K562 (cell line): ENCODE data around the gene NIPAL4. TPM values are rescaled to one million over a fixed set of nuclear protein-coding genes. Genes with fewer than 3 reads are reported as not detected.

Source experiments
- ATAC-seq: fragments of 200-7000 bp; cut with Tn5 transposase; 3 replicates; pipeline ENCODE4 v1.9.1; 2020; ENCODE audit warnings: moderate library complexity
- BruUV-seq: library from RNA; stranded (reverse); fragments of 400-500 nt; replicated peaks from 2 replicates; lab custom pipeline; 2021; lab: Mats Ljungman, UMichigan
- CTCF ChIA-PET: fragments of 300-600 bp; formaldehyde crosslinking; extraction: SDS; loops from one replicate; lab custom pipeline; 2021; ENCODE audit warnings: low intra/inter-chr PET ratio; lab: Yijun Ruan, JAX
- POLR2A ChIA-PET: fragments of 300-600, 350-650 bp; sonication (Branson Sonifier 250); formaldehyde crosslinking; extraction: SDS; loops from one replicate; lab custom pipeline; 2021; ENCODE audit warnings: antibody characterized with exemption, inconsistent platforms; lab: Yijun Ruan, JAX
- DNase-seq, 4 experiments: peaks; one replicate each; pipeline versions ENCODE4 v3.0.0 to v3.0.0-alpha.2; 2011 to 2018; ENCODE audit warnings: low spot score in 3 of 4, mixed read lengths in 3 of 4; ENCODE audit errors: extremely low read depth in 1 of 4
- FAIRE-seq: peaks from 2 replicates; lab custom pipeline; 2011; peaks lifted over from hg19 to GRCh38; lab: Jason Lieb, UNC
- H2AFZ ChIP-seq: 2 replicates; pipeline ENCODE4 v1.6.0; 2011; ENCODE audit warnings: low read depth, low read length, control low read depth, inconsistent platforms
- H3K27ac ChIP-seq: fragments of 200-600 bp; 3 replicates; pipeline ENCODE4 v1.8.0; 2011; ENCODE audit warnings: low read depth, mild to moderate bottlenecking, control low read depth, inconsistent platforms, low read length, moderate library complexity, mixed read lengths; ENCODE audit errors: extremely low read depth
- H3K27me3 ChIP-seq, 2 experiments: fragments of 300-600 bp in 1 of 2; 2 replicates in 1 of 2; 3 replicates in 1 of 2; pipeline versions ENCODE4 v1.6.0 to v1.8.0; 2011; ENCODE audit warnings: inconsistent platforms in 2 of 2, low read length in 2 of 2, mild to moderate bottlenecking in 1 of 2, mixed read lengths in 1 of 2, moderate library complexity in 1 of 2; ENCODE audit not compliant: control insufficient read depth in 2 of 2, insufficient read depth in 2 of 2
- H3K36me3 ChIP-seq: fragments of 300-600 bp; 3 replicates; pipeline ENCODE4 v1.8.0; 2011; ENCODE audit warnings: mild to moderate bottlenecking, low read length, inconsistent platforms; ENCODE audit not compliant: control insufficient read depth, insufficient read depth
- H3K4me1 ChIP-seq, 2 experiments: fragments of 200-600 bp in 1 of 2; replicated peaks in 1 of 2; 2 replicates in 1 of 2; 3 replicates in 1 of 2; pipeline versions ENCODE4 v1.5.1 to v1.8.0; 2011; ENCODE audit warnings: inconsistent platforms in 2 of 2, low read length in 2 of 2, mild to moderate bottlenecking in 1 of 2, mixed read lengths in 1 of 2, moderate library complexity in 1 of 2; ENCODE audit not compliant: control insufficient read depth in 2 of 2, insufficient read depth in 2 of 2
- H3K4me2 ChIP-seq: 2 replicates; pipeline ENCODE4 v1.6.1; 2011; ENCODE audit warnings: low read length, control low read depth, inconsistent platforms, mixed read lengths; ENCODE audit not compliant: insufficient read depth
- H3K4me3 ChIP-seq: fragments of 200-600 bp; sonication (generic), shearing (Covaris generic); 2 replicates; pipeline ENCODE4 v1.5.1; 2016; ENCODE audit warnings: control low read depth, inconsistent platforms
- H3K79me2 ChIP-seq: fragments of 200-600 bp; 3 replicates; pipeline ENCODE4 v1.8.0; 2011; ENCODE audit warnings: low read length, inconsistent platforms; ENCODE audit not compliant: control insufficient read depth, insufficient read depth
- H3K9ac ChIP-seq, 2 experiments: 2 replicates each; pipeline versions ENCODE4 v1.6.0 to v1.6.1; 2011; ENCODE audit warnings: low read depth in 2 of 2, low read length in 2 of 2, control low read depth in 1 of 2, inconsistent platforms in 1 of 2, mild to moderate bottlenecking in 1 of 2, mixed read lengths in 1 of 2; ENCODE audit not compliant: insufficient read depth in 1 of 2
- H3K9me1 ChIP-seq: one replicate; pipeline ENCODE4 v1.6.0; 2011; ENCODE audit warnings: inconsistent platforms, mild to moderate bottlenecking, low read length, moderate library complexity; ENCODE audit not compliant: control insufficient read depth, insufficient read depth
- H3K9me3 ChIP-seq: replicated peaks from 2 replicates; pipeline ENCODE4 v1.5.1; 2011; ENCODE audit warnings: low read depth, low read length, inconsistent platforms; ENCODE audit not compliant: control insufficient read depth, insufficient read depth
- H4K20me1 ChIP-seq: replicated peaks from 2 replicates; pipeline ENCODE4 v1.6.1; 2011; ENCODE audit warnings: low read length, inconsistent platforms, mixed read lengths; ENCODE audit not compliant: control insufficient read depth, insufficient read depth
- ARNT ChIP-seq, 2 experiments: fragments of 450-650 bp; IDR thresholded peaks; 2 replicates each; pipeline ENCODE4 v1.6.1; 2016; ENCODE audit warnings: mild to moderate bottlenecking in 1 of 2
- EWSR1 ChIP-seq: fragments of 450-650 bp; IDR thresholded peaks from 2 replicates; pipeline ENCODE4 v1.6.1; 2018; ENCODE audit warnings: borderline replicate concordance, mild to moderate bottlenecking, low read depth, moderate library complexity; ENCODE audit not compliant: partially characterized antibody
- FOXJ2 ChIP-seq: fragments of 200-800 bp; sonication (Bioruptor generic); IDR thresholded peaks from 2 replicates; pipeline ENCODE4 v1.6.1; 2016; ENCODE audit warnings: missing genetic modification characterization, missing compliant biosample characterization
- HMG20A ChIP-seq: fragments of 450-650 bp; formaldehyde crosslinking; conservative IDR thresholded peaks from 2 replicates; pipeline ENCODE4 v1.4.0; 2020; ENCODE audit warnings: mild to moderate bottlenecking, mixed read lengths
- IRF2 ChIP-seq: sonication (generic); formaldehyde crosslinking; IDR thresholded peaks from 2 replicates; pipeline ENCODE4 v1.8.1; 2022; ENCODE audit warnings: mild to moderate bottlenecking, missing genetic modification reagents
- MAX ChIP-seq: sonication (generic); formaldehyde crosslinking; IDR thresholded peaks from 2 replicates; pipeline ENCODE4 v1.9.0; 2022; ENCODE audit warnings: mild to moderate bottlenecking, missing genetic modification reagents
- NFIC ChIP-seq: fragments of 450-650 bp; IDR thresholded peaks from 2 replicates; pipeline ENCODE4 v1.6.1; 2017; ENCODE audit warnings: mild to moderate bottlenecking, inconsistent platforms
- SMARCA4 ChIP-seq: fragments of 450-650 bp; IDR thresholded peaks from 2 replicates; pipeline ENCODE4 v1.6.1; 2016
- SNAPC5 ChIP-seq: fragments of 250-450 bp; sonication (Bioruptor Pico); IDR thresholded peaks from 2 replicates; pipeline ENCODE4 v1.8.0; 2021; ENCODE audit warnings: moderate library complexity, mild to moderate bottlenecking, inconsistent platforms
- ZNF143 ChIP-seq: sonication (generic); formaldehyde crosslinking; IDR thresholded peaks from 2 replicates; pipeline ENCODE4 v1.9.0; 2022; ENCODE audit warnings: mild to moderate bottlenecking, missing genetic modification reagents
- WGBS: fragments of 100-300 bp; shearing (Covaris generic); methylation state at CpG from one replicate; pipeline ENCODE4 v1.1.6; 2016; ENCODE audit warnings: low coverage, mixed read lengths; ENCODE audit not compliant: insufficient coverage; ENCODE audit errors: missing lambda C conversion rate; 5-methylcytosine and 5-hydroxymethylcytosine counted together
- in situ Hi-C: fragments of 300-500 bp; cut with MboI; formaldehyde crosslinking; loops from 4 replicates; pipeline ENCODE4 v1.15.0; 2018; ENCODE audit warnings: inconsistent platforms, mixed read lengths
- intact Hi-C: fragments of 100-400 bp; cut with micrococcal nuclease; formaldehyde crosslinking; loops from 2 replicates; pipeline ENCODE4 v1.14.2; 2022
- polyA plus RNA-seq, 8 experiments: library from polyadenylated mRNA; depleted of rRNA in 4 of 8; stranded (reverse) in 5 of 8; unstranded in 3 of 8; fragments of >200 nt; fragmentation: Nextera tagmentation in 2 of 8; fragmentation: Illumina TruSeq in 1 of 8; extraction: Ambion mirVana in 2 of 8; extraction: Trizol in 1 of 8; gene quantifications; 2 replicates each; pipeline versions ENCODE4 v1.2.1 to v1.2.3, GENCODE V29; 2011 to 2014; ENCODE audit warnings: inconsistent platforms in 1 of 8, missing spikeins in 1 of 8
- total RNA-seq, 7 experiments: library from RNA; depleted of rRNA in 6 of 7; stranded (reverse); fragments of >200 nt in 6 of 7; fragmentation: Illumina TruSeq in 2 of 7; extraction: Trizol in 2 of 7; gene quantifications; 2 replicates each; pipeline versions ENCODE4 v1.2.1 to v1.2.3, GENCODE V29; 2011 to 2021; ENCODE audit warnings: low replicate concordance in 1 of 7

Gene NIPAL4
- total and polyA plus RNA-seq, 9 of the 15 experiments (the other 6 are each of a cell fraction or from before 2014, with no cell fraction given) = not detected

- Histone ChIP-seq H3K4me2 (no peak overlapping the region), H3K36me3 (no peaks in the 10 kb centered on the region), H3K4me3 (no peak overlapping the region), H3K9ac (no peak overlapping the region), H3K27me3 (peaks cover 3 to 22% of the 10 kb centered on the region in 2 experiments; a peak in 3 of 5 replicates), H2AFZ (no peak overlapping the region), H3K4me1 (peaks cover 0 to 4% of the 10 kb centered on the region in 2 experiments; a peak in 2 of 5 replicates), H3K9me3 (no peaks in the 10 kb centered on the region), H3K27ac (no peak overlapping the region), H3K9me1 (no peaks in the 10 kb centered on the region), H3K79me2 (no peaks in the 10 kb centered on the region), H4K20me1 (no peaks in the 10 kb centered on the region)
- ATAC-seq (no peak), FAIRE-seq (no peak), DNase-seq (no peak)
- in situ Hi-C loops (no loop called here), intact Hi-C loops (no loop called here)
- no TSS peak for BruUV-seq
- ChIA-PET POLR2A (no interaction called here), CTCF (interaction anchor here (0.5 kb wide), 1 partner anchor 299 kb away, joined by 5 read pairs; no protein-coding TSS in a partner anchor)
- TF ChIP-seq FOXJ2 (tag) (no peak), NFIC (peak; percentile 50; the same call in 1 of the 2 replicates)
- 2% methylated on average over 7 of the region's 7 CpGs for WGBS
These were observed 16.9 kb upstream of the NIPAL4 start for GRCh38 chr5:157443041-157443549.

- Histone ChIP-seq H3K4me3 (no peak overlapping the region), H3K27me3 (peaks cover 3 to 24% of the 10 kb centered on the region in 2 experiments; a peak in 3 of 5 replicates), H3K9ac (no peak overlapping the region), H2AFZ (no peak overlapping the region), H3K79me2 (no peaks in the 10 kb centered on the region), H3K4me1 (peaks cover 0 to 4% of the 10 kb centered on the region in 2 experiments; a peak in 2 of 5 replicates), H3K9me1 (no peaks in the 10 kb centered on the region), H4K20me1 (no peaks in the 10 kb centered on the region), H3K9me3 (no peaks in the 10 kb centered on the region), H3K36me3 (no peaks in the 10 kb centered on the region), H3K27ac (no peak overlapping the region), H3K4me2 (no peak overlapping the region)
- DNase-seq (no peak), ATAC-seq (no peak), FAIRE-seq (no peak)
- intact Hi-C loops (no loop called here), in situ Hi-C loops (no loop called here)
- TF ChIP-seq MAX (CRISPR knock-in tag) = no peak
- no peak for TF ChIP-seq IRF2
- no peak for TF ChIP-seq ZNF143 (CRISPR knock-in tag)
- TF ChIP-seq HMG20A (CRISPR knock-in tag) = no peak
- no peak for TF ChIP-seq EWSR1
- TF ChIP-seq SMARCA4 = no peak
- no peak for TF ChIP-seq ARNT (IDR thresholded peaks at IDR 0.05)
- TF ChIP-seq SNAPC5 (CRISPR knock-in tag) = no peak
- no TSS peak for BruUV-seq
- CTCF ChIA-PET = no interaction called here
- 0% methylated on average over 4 of the region's 4 CpGs for WGBS
- POLR2A ChIA-PET = no interaction called here
These were observed 15.8 kb upstream of the NIPAL4 start for GRCh38 chr5:157444224-157444623.
